DMS153 (cell line): ENCODE data around the gene ZHX3.
"Not testable (repeated sequence)": the region's sequence is repeated elsewhere in the genome, so short reads cannot be mapped to it uniquely, and the experiment has no call there.

Experiments
- DNase-seq: peaks from one replicate; lab custom pipeline; 2025; lab: John Stamatoyannopoulos, UW

ZHX3 gene

GRCh38 chr20:41134362-41135186 lies 183.0 kb downstream of the ZHX3 start:
- DNase-seq, result no peak

GRCh38 chr20:41133709-41134361 lies 183.7 kb downstream of the ZHX3 start:
- DNase-seq, result peak; percentile 56

- DNase-seq, result not testable (repeated sequence)
These were observed 185.1 kb downstream of the ZHX3 start for GRCh38 chr20:41132388-41132775.

- no peak for DNase-seq
These were observed 185.7 kb downstream of the ZHX3 start for GRCh38 chr20:41131594-41132387.
